KMS-11 (cell line): ENCODE data around the gene PPARA.

ENCODE experiments used
- H2AFZ ChIP-seq: fragments of 200-600 bp; sonication (generic); 2 replicates; pipeline ENCODE4 v1.6.1; 2016; ENCODE audit warnings: antibody characterized with exemption, mixed run types, low read depth
- H3K27ac ChIP-seq: fragments of 200-600 bp; sonication (generic); 2 replicates; pipeline ENCODE4 v1.6.1; 2016; ENCODE audit warnings: mild to moderate bottlenecking, mixed run types
- H3K27me3 ChIP-seq: fragments of 200-600 bp; sonication (generic); 2 replicates; pipeline ENCODE4 v1.6.1; 2017; ENCODE audit warnings: mild to moderate bottlenecking, low read depth, mixed run types, moderate library complexity; ENCODE audit not compliant: insufficient read depth
- H3K36me3 ChIP-seq: fragments of 200-600 bp; sonication (generic); 2 replicates; pipeline ENCODE4 v1.6.1; 2017; ENCODE audit warnings: mild to moderate bottlenecking, mixed run types; ENCODE audit not compliant: insufficient read depth
- H3K4me1 ChIP-seq: fragments of 200-600 bp; sonication (generic); 2 replicates; pipeline ENCODE4 v1.6.1; 2016; ENCODE audit warnings: mild to moderate bottlenecking, low read depth, mixed run types; ENCODE audit not compliant: poor library complexity, severe bottlenecking
- H3K4me2 ChIP-seq: fragments of 200-600 bp; sonication (generic); 2 replicates; pipeline ENCODE4 v1.7.0; 2016; ENCODE audit warnings: mild to moderate bottlenecking, mixed run types
- H3K4me3 ChIP-seq: fragments of 200-600 bp; sonication (generic); IDR thresholded peaks from 2 replicates; pipeline ENCODE4 v1.6.1; 2017; ENCODE audit warnings: low read depth, low read length, mixed read lengths; ENCODE audit not compliant: insufficient read depth
- H3K79me2 ChIP-seq: fragments of 200-600 bp; sonication (generic); 2 replicates; pipeline ENCODE4 v1.6.1; 2016; ENCODE audit warnings: low read depth, mixed run types; ENCODE audit not compliant: insufficient read depth
- H3K9ac ChIP-seq: fragments of 200-600 bp; sonication (generic); 2 replicates; pipeline ENCODE4 v1.6.1; 2016; ENCODE audit warnings: mild to moderate bottlenecking, mixed run types
- H4K20me1 ChIP-seq: fragments of 200-600 bp; sonication (generic); 2 replicates; pipeline ENCODE4 v1.6.1; 2016; ENCODE audit warnings: mild to moderate bottlenecking, mixed run types; ENCODE audit not compliant: insufficient read depth
- CTCF ChIP-seq: fragments of 200-600 bp; sonication (generic); conservative IDR thresholded peaks from 2 replicates; pipeline ENCODE4 v1.6.1; 2017; ENCODE audit warnings: low read depth, mild to moderate bottlenecking, antibody characterized with exemption, low read length, moderate library complexity, mixed read lengths

PPARA gene

GRCh38 chr22:46109474-46110003 is 40.8 kb upstream of the PPARA start:
- no peak overlapping the region for H3K27ac ChIP-seq
- H3K4me3 ChIP-seq = no peak overlapping the region
- no peaks in the 10 kb centered on the region for H3K27me3 ChIP-seq
- no peak overlapping the region for H3K4me2 ChIP-seq
- no peaks in the 10 kb centered on the region for H4K20me1 ChIP-seq
- no peaks in the 10 kb centered on the region for H3K79me2 ChIP-seq
- no peaks in the 10 kb centered on the region for H3K4me1 ChIP-seq
- TF ChIP-seq CTCF = no peak
- no peak overlapping the region for H2AFZ ChIP-seq
- H3K36me3 ChIP-seq = no peaks in the 10 kb centered on the region
- H3K9ac ChIP-seq = no peak overlapping the region

GRCh38 chr22:46110215-46110614 is 40.1 kb upstream of the PPARA start:
- no peak for TF ChIP-seq CTCF
- Histone ChIP-seq H3K27ac (no peak overlapping the region), H3K36me3 (no peaks in the 10 kb centered on the region), H3K27me3 (no peaks in the 10 kb centered on the region), H2AFZ (no peak overlapping the region), H3K9ac (no peak overlapping the region), H4K20me1 (no peaks in the 10 kb centered on the region), H3K79me2 (no peaks in the 10 kb centered on the region), H3K4me1 (no peaks in the 10 kb centered on the region), H3K4me2 (no peak overlapping the region), H3K4me3 (no peak overlapping the region)

- H3K36me3 ChIP-seq = no peaks in the 10 kb centered on the region
- H3K9ac ChIP-seq = no peak overlapping the region
- no peaks in the 10 kb centered on the region for H4K20me1 ChIP-seq
- no peak overlapping the region for H2AFZ ChIP-seq
- H3K27me3 ChIP-seq = no peaks in the 10 kb centered on the region
- H3K4me3 ChIP-seq = no peak overlapping the region
- TF ChIP-seq CTCF = no peak
- H3K79me2 ChIP-seq = no peaks in the 10 kb centered on the region
- no peak overlapping the region for H3K27ac ChIP-seq
- no peaks in the 10 kb centered on the region for H3K4me1 ChIP-seq
- no peak overlapping the region for H3K4me2 ChIP-seq
These were observed 38.5 kb upstream of the PPARA start for GRCh38 chr22:46111645-46112306.

- Histone ChIP-seq H3K4me2 (no peak overlapping the region), H3K27me3 (no peaks in the 10 kb centered on the region), H3K36me3 (no peaks in the 10 kb centered on the region), H4K20me1 (no peaks in the 10 kb centered on the region), H3K4me1 (no peaks in the 10 kb centered on the region), H3K9ac (no peak overlapping the region), H2AFZ (no peak overlapping the region), H3K79me2 (no peaks in the 10 kb centered on the region), H3K27ac (no peak overlapping the region), H3K4me3 (no peak overlapping the region)
- no peak for TF ChIP-seq CTCF
These were observed 37.9 kb upstream of the PPARA start for GRCh38 chr22:46112405-46112804.
